GM12875 (cell line): ENCODE data around the gene MCF2L2.
"Not testable (repeated sequence)": the region's sequence is repeated elsewhere in the genome, so short reads cannot be mapped to it uniquely, and the experiment has no call there.

ENCODE experiments used
- H3K4me3 ChIP-seq: one replicate; pipeline ENCODE4 v1.5.1; 2011; ENCODE audit warnings: low read depth, low read length, control low read depth
- TF ChIP-seq, protein P1 (sequence below): IDR thresholded peaks from 2 replicates; pipeline ENCODE4 v1.5.1; 2011; ENCODE audit warnings: low read depth, mild to moderate bottlenecking, control low read depth, inconsistent platforms, low read length, moderate library complexity, borderline replicate concordance; ENCODE audit not compliant: insufficient read depth

The MCF2L2 gene, protein sequence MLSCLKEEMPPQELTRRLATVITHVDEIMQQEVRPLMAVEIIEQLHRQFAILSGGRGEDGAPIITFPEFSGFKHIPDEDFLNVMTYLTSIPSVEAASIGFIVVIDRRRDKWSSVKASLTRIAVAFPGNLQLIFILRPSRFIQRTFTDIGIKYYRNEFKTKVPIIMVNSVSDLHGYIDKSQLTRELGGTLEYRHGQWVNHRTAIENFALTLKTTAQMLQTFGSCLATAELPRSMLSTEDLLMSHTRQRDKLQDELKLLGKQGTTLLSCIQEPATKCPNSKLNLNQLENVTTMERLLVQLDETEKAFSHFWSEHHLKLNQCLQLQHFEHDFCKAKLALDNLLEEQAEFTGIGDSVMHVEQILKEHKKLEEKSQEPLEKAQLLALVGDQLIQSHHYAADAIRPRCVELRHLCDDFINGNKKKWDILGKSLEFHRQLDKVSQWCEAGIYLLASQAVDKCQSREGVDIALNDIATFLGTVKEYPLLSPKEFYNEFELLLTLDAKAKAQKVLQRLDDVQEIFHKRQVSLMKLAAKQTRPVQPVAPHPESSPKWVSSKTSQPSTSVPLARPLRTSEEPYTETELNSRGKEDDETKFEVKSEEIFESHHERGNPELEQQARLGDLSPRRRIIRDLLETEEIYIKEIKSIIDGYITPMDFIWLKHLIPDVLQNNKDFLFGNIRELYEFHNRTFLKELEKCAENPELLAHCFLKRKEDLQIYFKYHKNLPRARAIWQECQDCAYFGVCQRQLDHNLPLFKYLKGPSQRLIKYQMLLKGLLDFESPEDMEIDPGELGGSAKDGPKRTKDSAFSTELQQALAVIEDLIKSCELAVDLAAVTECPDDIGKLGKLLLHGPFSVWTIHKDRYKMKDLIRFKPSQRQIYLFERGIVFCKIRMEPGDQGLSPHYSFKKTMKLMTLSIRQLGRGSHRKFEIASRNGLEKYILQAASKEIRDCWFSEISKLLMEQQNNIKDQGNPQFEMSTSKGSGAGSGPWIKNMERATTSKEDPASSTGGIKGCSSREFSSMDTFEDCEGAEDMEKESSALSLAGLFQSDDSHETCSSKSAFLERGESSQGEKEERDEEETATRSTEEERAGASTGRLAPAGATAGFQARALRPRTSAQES

DNA sequence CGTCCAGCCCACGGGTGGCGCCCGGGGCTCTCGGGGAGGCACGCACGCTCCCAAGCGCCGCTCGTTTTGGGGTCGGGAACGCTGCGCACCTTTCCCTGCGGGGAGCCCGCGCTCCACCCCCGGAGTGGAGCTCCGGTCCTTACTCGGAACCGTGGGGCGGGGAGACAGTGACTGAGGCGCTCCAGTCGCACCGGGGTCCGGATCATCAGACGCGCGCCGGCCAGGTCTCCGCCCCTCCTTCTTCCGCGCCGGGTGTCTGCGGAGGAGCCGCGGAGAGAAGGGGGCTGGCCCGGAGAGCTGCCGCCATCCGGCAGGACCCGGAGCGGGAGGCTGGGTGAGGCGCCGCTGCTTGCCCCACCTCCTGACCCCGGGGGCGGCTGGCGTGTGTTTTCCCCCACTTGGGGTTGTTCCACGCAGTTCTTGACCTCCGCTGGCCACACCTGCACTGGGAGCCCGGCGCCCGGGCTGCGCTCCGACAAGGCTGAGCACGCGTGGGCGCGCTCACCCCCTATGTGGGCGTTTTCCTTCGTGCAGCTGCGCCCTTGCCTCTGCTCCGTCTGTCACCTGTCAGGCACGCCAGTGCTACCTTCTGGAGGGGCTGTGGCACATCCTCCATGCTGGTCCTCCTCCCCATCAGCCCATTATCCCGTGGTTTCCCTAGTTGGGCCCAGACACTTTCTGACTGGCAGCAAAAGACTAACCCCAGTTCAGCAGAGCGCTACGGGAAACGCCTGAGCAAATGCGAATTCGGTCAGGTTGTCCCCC lies at the start of gene MCF2L2:
Gene MCF2L2 (minus strand): TSS at position 173 of the 765 bp plus-strand sequence. CDS start 642 bp downstream, outside the sequence.
- peak within 1 kb of the TSS; percentile 60 for H3K4me3 ChIP-seq
- TF ChIP-seq, protein P1, sequence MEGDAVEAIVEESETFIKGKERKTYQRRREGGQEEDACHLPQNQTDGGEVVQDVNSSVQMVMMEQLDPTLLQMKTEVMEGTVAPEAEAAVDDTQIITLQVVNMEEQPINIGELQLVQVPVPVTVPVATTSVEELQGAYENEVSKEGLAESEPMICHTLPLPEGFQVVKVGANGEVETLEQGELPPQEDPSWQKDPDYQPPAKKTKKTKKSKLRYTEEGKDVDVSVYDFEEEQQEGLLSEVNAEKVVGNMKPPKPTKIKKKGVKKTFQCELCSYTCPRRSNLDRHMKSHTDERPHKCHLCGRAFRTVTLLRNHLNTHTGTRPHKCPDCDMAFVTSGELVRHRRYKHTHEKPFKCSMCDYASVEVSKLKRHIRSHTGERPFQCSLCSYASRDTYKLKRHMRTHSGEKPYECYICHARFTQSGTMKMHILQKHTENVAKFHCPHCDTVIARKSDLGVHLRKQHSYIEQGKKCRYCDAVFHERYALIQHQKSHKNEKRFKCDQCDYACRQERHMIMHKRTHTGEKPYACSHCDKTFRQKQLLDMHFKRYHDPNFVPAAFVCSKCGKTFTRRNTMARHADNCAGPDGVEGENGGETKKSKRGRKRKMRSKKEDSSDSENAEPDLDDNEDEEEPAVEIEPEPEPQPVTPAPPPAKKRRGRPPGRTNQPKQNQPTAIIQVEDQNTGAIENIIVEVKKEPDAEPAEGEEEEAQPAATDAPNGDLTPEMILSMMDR = no peak

DNA sequence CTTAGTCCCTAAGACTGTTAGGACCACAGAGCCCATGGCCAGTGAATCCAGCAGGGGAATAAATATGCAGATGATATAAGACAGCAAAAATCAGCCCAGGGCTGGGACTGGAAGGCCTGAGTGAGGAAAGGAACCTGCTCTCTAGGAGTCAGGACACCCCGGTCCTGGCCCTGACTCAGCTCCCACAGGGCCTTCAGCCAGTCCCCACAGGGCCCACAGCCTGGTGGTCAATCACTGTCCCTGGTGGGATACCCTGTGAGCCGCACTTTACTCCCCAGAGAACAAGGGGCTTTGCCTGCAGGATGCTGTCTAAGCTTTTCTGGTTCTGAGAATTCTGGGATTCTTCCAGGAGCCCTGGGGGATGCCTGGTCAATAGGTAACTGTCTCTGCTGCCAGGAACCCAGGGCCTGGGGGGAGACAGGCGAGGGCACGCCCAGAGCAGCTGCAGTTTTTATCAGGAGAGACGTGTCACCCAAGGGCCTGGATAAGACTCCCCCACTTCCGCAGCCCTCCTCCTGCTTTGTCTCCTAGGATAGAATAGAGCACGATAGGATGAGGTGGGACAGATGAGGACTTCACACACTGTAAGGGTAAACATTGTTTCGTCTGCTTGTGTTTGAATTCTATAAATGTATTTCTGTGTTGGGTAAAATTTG lies 49.5 kb upstream of the MCF2L2 start:
- H3K4me3 ChIP-seq = no peak overlapping the region
- TF ChIP-seq, protein P1 = no peak

DNA sequence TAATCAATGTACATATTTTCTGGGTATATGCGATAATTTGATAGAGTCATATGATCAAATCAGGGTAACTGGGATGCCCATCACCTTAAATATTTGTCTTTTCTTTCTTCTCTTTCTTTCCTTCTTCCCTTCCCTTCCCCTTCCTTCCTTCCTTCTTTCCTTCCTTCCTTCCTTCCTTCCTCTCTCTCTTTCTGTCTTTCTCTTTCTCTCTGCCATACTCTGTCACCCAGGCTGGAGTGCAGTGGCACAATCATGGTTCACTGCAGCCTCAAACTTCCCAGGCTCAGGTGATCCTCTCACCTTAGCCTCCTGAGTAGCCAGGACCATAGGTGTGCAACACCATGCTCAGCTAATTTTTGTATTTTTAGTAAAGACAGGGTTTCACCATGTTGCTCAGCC lies 47.3 kb upstream of the MCF2L2 start:
- not testable (repeated sequence) for H3K4me3 ChIP-seq

DNA sequence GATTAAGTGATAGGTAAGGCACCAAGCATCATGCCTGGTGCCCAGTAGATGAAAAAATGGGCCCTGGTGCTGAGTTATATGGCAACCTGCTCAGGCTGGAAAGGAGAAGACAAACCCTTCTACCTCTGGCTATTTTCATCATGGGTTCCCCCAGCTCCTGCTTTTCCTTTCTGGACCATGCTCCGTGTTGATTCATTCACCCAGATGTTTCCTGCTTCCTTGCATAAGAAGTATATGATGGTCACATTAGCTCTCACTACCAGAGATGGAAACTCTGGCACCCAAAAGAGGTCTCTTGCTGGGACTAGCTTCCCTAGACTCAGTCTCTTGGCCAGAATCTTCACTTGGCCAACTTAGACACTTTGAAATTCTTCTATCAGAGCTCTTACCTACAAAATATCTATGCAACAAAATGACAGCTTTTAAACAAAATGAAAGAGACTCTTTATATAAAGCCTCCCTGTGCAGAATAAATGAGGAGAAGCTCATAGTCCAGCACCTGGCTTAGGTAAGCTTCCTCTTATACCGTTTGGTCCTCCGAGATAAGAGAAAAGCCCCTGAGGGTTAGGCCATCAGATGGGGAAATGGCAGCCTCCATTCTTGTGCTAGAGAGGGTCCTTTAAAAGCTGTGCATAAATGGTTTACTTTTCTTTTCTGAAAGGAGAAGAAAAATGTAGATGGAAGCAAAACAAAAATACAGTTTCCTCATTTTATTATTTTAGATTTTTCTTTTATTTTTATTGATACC lies 46.8 kb upstream of the MCF2L2 start:
- H3K4me3 ChIP-seq = no peak overlapping the region
- TF ChIP-seq, protein P1 = no peak

DNA sequence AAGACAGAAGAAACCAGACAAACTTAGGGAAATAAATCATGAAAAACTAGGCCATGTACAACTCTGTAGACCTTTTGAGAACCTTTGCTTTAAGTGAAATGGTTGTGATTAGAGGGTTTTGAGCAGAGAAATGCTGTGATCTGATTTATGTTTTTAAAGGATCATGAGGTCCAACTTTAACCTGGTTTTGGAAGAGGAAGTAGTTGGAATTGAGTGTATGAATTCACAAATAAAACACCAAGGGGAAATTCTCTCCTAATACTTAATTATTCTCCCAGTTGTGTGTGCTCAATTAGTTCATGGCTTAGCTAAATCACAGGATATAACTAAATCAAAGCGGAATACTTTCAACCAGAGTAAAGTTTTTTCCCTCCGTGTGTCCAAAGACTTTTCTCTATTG lies 45.5 kb upstream of the MCF2L2 start:
- H3K4me3 ChIP-seq = no peak overlapping the region
- TF ChIP-seq, protein P1 = no peak

DNA sequence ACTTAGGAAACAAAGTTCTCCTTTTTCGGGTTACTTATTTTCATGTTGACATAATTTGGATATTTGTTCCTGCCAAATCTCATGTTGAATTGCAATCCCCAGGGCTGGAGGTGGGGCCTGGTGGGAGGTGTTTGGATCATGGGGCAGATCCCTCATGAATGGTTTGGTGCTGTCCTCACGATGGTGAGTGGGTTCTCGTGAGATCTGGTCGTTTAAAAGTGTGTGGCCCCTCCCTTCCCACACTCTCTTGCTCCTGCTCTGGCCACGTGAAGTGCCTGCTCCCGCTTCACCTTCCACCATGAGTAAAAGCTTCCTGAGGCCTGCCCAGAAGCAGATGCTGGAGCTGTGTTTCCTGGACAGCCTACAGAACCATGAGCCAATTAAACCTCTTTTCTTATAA lies 43.7 kb upstream of the MCF2L2 start:
- H3K4me3 ChIP-seq = no peak overlapping the region
- TF ChIP-seq, protein P1 = no peak
